ENCODE measurements around the gene CELF1. TPM values are rescaled to one million over a fixed set of nuclear protein-coding genes. Genes with fewer than 3 reads are reported as not detected.

CELF1 gene
- total RNA-seq = 100 to 1,000 TPM in 6 of 9 donors, 10 to 100 TPM in 3; 77.3 to 128 (median 107) TPM
- polyA plus RNA-seq = 10 to 100 TPM; 28.1 to 79.5 (median 36.3) TPM
- long read RNA-seq, donor 1, partial matches to known transcripts = 11 of 11 reads
- long read RNA-seq, donor 1, other reads (novel, unspliced or antisense) = 0 of 11 reads
- long read RNA-seq, donor 2, partial matches to known transcripts = 43 of 90 reads
- long read RNA-seq, donor 2, other reads (novel, unspliced or antisense) = 47 of 90 reads
- long read RNA-seq, donor 3, partial matches to known transcripts = 216 of 371 reads
- long read RNA-seq, donor 3, other reads (novel, unspliced or antisense) = 155 of 371 reads
- long read RNA-seq, donor 4, full-length matches to known transcripts = 2 of 17 reads
- long read RNA-seq, donor 4, partial matches to known transcripts = 3 of 17 reads
- long read RNA-seq, donor 4, other reads (novel, unspliced or antisense) = 12 of 17 reads
- long read RNA-seq, donor 5, full-length matches to known transcripts = 1 of 64 reads
- long read RNA-seq, donor 5, partial matches to known transcripts = 14 of 64 reads
- long read RNA-seq, donor 5, other reads (novel, unspliced or antisense) = 49 of 64 reads
- long read RNA-seq, donor 6, partial matches to known transcripts = 4 of 13 reads
- long read RNA-seq, donor 6, other reads (novel, unspliced or antisense) = 9 of 13 reads
- long read RNA-seq, donor 7, partial matches to known transcripts = 26 of 79 reads
- long read RNA-seq, donor 7, other reads (novel, unspliced or antisense) = 53 of 79 reads
- long read RNA-seq, donor 8, partial matches to known transcripts = 266 of 489 reads
- long read RNA-seq, donor 8, other reads (novel, unspliced or antisense) = 220 of 489 reads
- long read RNA-seq, donor 9, partial matches to known transcripts = 32 of 104 reads
- long read RNA-seq, donor 9, other reads (novel, unspliced or antisense) = 72 of 104 reads
- long read RNA-seq, donor 10, partial matches to known transcripts = 18 of 19 reads
- long read RNA-seq, donor 10, other reads (novel, unspliced or antisense) = 0 of 19 reads

- WGBS, 4 donors = 0 to 2% (median 1%) methylated on average over 9 to 89 of the region's 89 CpGs
- no peaks in the 10 kb centered on the region for H3K27me3 ChIP-seq
- peaks cover 23 to 41% of the 10 kb centered on the region in 2 donors for H3K4me1 ChIP-seq (replicated peaks in 1 of 2)
- H3K4me3 ChIP-seq = peak within 1 kb of the TSS; percentile 14 to 99 (median 49)
- H3K27ac ChIP-seq = peak within 1 kb of the TSS; percentile 37 to 94 (median 92)
- peak; percentile 90 to 94 (median 92) for DNase-seq
- intact Hi-C loops (cut with DNase I) = loop anchor here (5.0 kb wide), 2 partner anchors 75 to 85 kb away; no protein-coding TSS in a partner anchor
- peak in 1 of 2 donors; percentile 56 for TF ChIP-seq POLR2A (IDR thresholded peaks at IDR 0.05)
- TF ChIP-seq CTCF (IDR thresholded peaks at IDR 0.05) = peak in 5 of 6 experiments; percentile 28 to 95 (median 92)
- H3K36me3 ChIP-seq (replicated peaks in 1 of 2) = no peaks in the 10 kb centered on the region
- H3K9me3 ChIP-seq (replicated peaks in 1 of 3) = no peaks in the 10 kb centered on the region
Observed at GRCh38 chr11:47552566-47553405, at the start of gene CELF1. CELF1 (minus strand) TSS chr11:47553132; CDS start chr11:47499523, 53,609 bp downstream.

GRCh38 chr11:47599902-47600301, 47.0 kb upstream of the CELF1 start:
- Histone ChIP-seq H3K36me3 (replicated peaks in 1 of 2) (no peaks in the 10 kb centered on the region), H3K27ac (no peak overlapping the region), H3K9me3 (replicated peaks in 1 of 3) (no peaks in the 10 kb centered on the region), H3K4me3 (no peak overlapping the region), H3K4me1 (replicated peaks in 1 of 2) (no peaks in the 10 kb centered on the region), H3K27me3 (no peaks in the 10 kb centered on the region)
- DNase-seq = peak in 5 of 7 donors; percentile 48 to 75 (median 56)
- WGBS, 4 donors = 32 to 45% (median 39%) methylated on average over 3 to 4 of the region's 4 CpGs
- intact Hi-C loops (cut with DNase I) = no loop called here
- no peak for TF ChIP-seq CTCF (IDR thresholded peaks at IDR 0.05)
- no peak for TF ChIP-seq POLR2A (IDR thresholded peaks at IDR 0.05)

GRCh38 chr11:47595967-47596366, 43.0 kb upstream of the CELF1 start:
- Histone ChIP-seq H3K9me3 (replicated peaks in 1 of 3) (no peaks in the 10 kb centered on the region), H3K27me3 (peaks cover 9% of the 10 kb centered on the region), H3K4me1 (replicated peaks in 1 of 2) (peaks cover 9 to 12% of the 10 kb centered on the region in 2 donors), H3K36me3 (replicated peaks in 1 of 2) (no peaks in the 10 kb centered on the region), H3K4me3 (no peak overlapping the region), H3K27ac (no peak overlapping the region)
- WGBS, 4 donors = 83 to 100% (median 100%) methylated on average over 1 of the region's 1 CpG
- no peak for TF ChIP-seq CTCF (IDR thresholded peaks at IDR 0.05)
- TF ChIP-seq POLR2A (IDR thresholded peaks at IDR 0.05) = no peak
- intact Hi-C loops (cut with DNase I) = no loop called here
- no peak for DNase-seq

Data from adrenal gland (tissue), 19 donors.